ENCODE data around the gene APLF.

The APLF gene

DNA sequence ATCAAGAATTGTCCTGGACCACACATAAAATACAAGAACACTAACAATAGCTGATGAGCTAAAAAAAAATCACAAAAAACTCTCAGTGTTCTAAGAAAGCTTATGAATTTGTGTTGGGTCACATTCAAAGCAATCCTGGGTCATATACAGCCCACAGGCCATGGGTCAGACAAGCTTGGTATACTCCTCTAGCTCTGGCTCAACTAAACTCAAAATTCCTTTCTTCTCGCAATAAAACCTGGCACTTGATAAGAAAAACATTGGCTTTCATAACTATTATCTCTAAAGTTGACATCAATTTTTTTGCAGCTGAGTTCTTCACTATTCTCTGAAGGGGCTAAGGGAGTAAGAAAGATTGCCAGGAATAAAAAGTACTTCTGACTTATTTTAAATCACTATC lies 38.6 kb upstream of the APLF start:
- H3K27ac ChIP-seq (ENCODE audit: low read length): no peak overlapping the region
- WGBS (ENCODE audit: insufficient coverage, insufficient read length): no CpG with 5 or more reads among the region's 1 CpG
- no peaks in the 10 kb centered on the region for H3K36me3 ChIP-seq (ENCODE audit: control insufficient read depth, insufficient read depth, low read length)
- H3K9me3 ChIP-seq (ENCODE audit: control insufficient read depth, insufficient read depth, low read length): no peaks in the 10 kb centered on the region
- H3K4me3 ChIP-seq (ENCODE audit: low read length): no peak overlapping the region
- H3K4me1 ChIP-seq (ENCODE audit: control insufficient read depth, insufficient read depth, low read length): no peaks in the 10 kb centered on the region
- no peak for DNase-seq (ENCODE audit: low read depth, low spot score)
- no peaks in the 10 kb centered on the region for H3K27me3 ChIP-seq (ENCODE audit: control insufficient read depth, insufficient read depth, low read length)

DNA sequence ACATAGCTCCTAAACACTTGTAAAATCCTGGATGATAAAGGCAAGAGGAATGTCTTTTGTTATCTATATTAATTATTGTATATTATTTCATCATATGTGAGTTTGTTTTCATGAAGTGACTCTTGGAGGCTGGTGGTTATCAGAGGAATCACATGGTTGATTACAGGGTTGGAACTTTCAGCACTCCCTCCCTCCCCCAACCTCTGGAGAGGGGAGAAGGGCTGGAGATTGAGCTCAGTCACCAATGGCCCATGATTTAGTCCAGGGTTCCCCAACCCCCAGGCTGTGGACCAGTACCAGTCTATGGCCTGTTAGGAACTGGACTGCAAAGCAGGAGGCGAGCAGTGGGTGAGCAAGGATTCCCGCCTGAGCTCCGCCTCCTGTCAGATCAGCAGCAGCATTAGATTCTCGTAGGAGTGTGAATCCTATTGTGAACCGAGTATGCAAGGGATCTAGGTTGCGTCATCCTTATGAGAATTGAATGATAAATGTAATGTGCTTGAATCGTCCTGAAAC lies 38.0 kb upstream of the APLF start:
- no CpG with 5 or more reads among the region's 7 CpGs for WGBS (ENCODE audit: insufficient coverage, insufficient read length)
- H3K36me3 ChIP-seq (ENCODE audit: control insufficient read depth, insufficient read depth, low read length): no peaks in the 10 kb centered on the region
- no peak overlapping the region for H3K27ac ChIP-seq (ENCODE audit: low read length)
- H3K4me3 ChIP-seq (ENCODE audit: low read length): no peak overlapping the region
- H3K27me3 ChIP-seq (ENCODE audit: control insufficient read depth, insufficient read depth, low read length): no peaks in the 10 kb centered on the region
- H3K9me3 ChIP-seq (ENCODE audit: control insufficient read depth, insufficient read depth, low read length): no peaks in the 10 kb centered on the region
- no peaks in the 10 kb centered on the region for H3K4me1 ChIP-seq (ENCODE audit: control insufficient read depth, insufficient read depth, low read length)
- DNase-seq (ENCODE audit: low read depth, low spot score): no peak

DNA sequence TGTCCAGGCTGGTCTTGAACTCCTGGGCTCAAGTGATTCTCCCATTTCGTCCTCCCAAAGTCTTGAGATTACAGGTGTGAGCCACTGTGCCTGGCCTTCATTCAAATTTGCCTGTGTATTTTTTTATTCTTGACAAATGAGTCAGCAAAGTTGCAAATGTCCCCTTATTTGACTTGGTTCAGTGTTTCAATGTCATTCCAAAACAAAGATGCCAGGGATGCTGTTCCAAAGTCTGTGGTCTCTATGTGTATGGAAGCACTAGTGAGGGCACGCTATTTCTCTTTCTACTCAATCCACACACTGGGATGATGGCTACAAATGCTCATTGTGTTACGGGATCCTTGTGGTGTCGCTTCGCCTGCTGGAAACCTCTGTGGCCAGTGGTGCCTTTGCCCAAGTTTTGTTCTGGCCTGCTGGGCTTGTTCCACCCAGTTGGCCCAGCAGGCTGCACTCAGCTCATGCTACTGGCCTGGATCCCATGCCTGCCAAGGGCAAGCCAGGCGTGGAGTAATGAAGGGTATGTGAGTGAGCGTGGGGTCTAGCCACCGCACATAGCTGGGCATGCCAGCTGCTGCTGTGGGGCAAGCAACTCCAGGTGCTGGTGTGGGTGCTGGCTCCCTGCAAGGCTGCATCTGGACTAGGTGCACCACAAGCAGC lies 35.9 kb upstream of the APLF start:
- no peak overlapping the region for H3K27ac ChIP-seq (ENCODE audit: low read length)
- H3K36me3 ChIP-seq (ENCODE audit: control insufficient read depth, insufficient read depth, low read length): no peaks in the 10 kb centered on the region
- no CpG with 5 or more reads among the region's 8 CpGs for WGBS (ENCODE audit: insufficient coverage, insufficient read length)
- no peaks in the 10 kb centered on the region for H3K4me1 ChIP-seq (ENCODE audit: control insufficient read depth, insufficient read depth, low read length)
- no peak for DNase-seq (ENCODE audit: low read depth, low spot score)
- no peaks in the 10 kb centered on the region for H3K9me3 ChIP-seq (ENCODE audit: control insufficient read depth, insufficient read depth, low read length)
- H3K4me3 ChIP-seq (ENCODE audit: low read length): no peak overlapping the region
- H3K27me3 ChIP-seq (ENCODE audit: control insufficient read depth, insufficient read depth, low read length): no peaks in the 10 kb centered on the region

DNA sequence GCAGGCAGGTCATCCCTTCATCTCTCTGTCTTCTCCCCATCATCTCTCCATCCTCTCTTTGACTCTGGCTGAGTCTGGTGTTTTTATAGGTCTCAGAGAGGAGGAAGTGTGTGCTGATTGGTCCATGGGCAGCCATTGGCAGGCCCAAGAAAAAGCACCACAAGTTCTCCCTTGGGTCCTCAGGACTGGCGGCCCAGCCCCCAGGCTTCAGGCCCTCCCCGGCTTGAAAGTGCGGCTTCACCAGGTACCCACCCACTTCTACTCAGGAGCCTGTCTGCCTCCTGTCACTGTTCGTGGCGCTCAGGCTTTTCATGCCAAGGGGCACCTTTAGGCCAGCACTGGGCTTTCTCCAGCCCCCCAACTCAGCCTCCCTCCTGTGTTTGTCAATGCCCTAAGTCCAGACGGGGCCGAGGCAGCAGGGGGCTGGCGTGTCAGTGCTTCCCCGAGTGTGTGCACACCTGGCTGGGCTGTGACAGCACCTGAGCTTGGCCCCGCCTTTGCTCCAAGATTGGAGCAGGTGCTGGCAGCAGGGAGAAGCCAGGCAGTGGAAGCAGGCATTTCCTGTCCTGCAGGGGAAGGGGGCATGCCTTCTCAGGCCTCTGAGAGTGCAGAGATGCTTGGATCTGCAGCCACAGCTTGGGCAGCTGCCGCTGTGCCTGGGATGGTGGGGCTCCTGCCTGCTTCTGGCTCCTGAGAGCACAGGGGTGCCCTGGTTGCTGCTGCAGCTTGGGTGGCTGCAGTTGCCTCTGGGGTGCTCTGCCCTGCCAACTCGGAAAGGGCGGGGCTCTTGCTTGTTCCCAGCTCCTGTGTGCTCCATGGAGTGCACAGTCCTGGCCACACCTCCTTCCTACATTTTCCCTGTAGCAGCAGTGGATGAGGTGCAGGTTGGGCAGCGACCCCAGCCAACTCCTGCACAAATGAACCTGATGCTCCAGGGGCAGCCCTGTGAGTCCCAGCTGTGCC lies 34.4 kb upstream of the APLF start:
- Histone ChIP-seq H3K9me3 (ENCODE audit: control insufficient read depth, insufficient read depth, low read length) (no peaks in the 10 kb centered on the region), H3K27me3 (ENCODE audit: control insufficient read depth, insufficient read depth, low read length) (no peaks in the 10 kb centered on the region), H3K27ac (ENCODE audit: low read length) (no peak overlapping the region), H3K4me1 (ENCODE audit: control insufficient read depth, insufficient read depth, low read length) (no peaks in the 10 kb centered on the region), H3K4me3 (ENCODE audit: low read length) (no peak overlapping the region), H3K36me3 (ENCODE audit: control insufficient read depth, insufficient read depth, low read length) (no peaks in the 10 kb centered on the region)
- no CpG with 5 or more reads among the region's 14 CpGs for WGBS (ENCODE audit: insufficient coverage, insufficient read length)
- no peak for DNase-seq (ENCODE audit: low read depth, low spot score)

DNA sequence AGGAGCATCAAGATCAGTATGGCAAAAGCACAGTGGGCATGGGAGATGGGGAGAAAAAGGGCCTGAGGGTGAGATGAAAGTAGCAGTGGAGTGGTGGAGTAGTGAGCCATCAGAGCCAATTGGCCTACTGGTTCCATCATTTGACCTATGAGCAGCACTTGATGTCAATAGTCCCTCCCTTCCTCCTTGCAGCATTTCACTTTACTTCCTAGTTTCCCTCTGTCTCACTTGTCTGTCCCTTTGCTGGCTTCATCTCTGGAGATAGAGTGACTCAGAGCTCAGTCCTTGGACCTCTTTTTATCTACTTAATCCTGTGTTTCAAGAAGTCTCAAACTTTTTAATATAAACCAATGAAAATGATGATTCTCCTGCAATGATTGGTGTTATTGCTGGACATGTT lies 32.4 kb upstream of the APLF start:
- no peaks in the 10 kb centered on the region for H3K4me1 ChIP-seq (ENCODE audit: control insufficient read depth, insufficient read depth, low read length)
- H3K27me3 ChIP-seq (ENCODE audit: control insufficient read depth, insufficient read depth, low read length): no peaks in the 10 kb centered on the region
- no peaks in the 10 kb centered on the region for H3K36me3 ChIP-seq (ENCODE audit: control insufficient read depth, insufficient read depth, low read length)
- H3K4me3 ChIP-seq (ENCODE audit: low read length): no peak overlapping the region
- H3K9me3 ChIP-seq (ENCODE audit: control insufficient read depth, insufficient read depth, low read length): no peaks in the 10 kb centered on the region
- no peak for DNase-seq (ENCODE audit: low read depth, low spot score)
- H3K27ac ChIP-seq (ENCODE audit: low read length): no peak overlapping the region

DNA sequence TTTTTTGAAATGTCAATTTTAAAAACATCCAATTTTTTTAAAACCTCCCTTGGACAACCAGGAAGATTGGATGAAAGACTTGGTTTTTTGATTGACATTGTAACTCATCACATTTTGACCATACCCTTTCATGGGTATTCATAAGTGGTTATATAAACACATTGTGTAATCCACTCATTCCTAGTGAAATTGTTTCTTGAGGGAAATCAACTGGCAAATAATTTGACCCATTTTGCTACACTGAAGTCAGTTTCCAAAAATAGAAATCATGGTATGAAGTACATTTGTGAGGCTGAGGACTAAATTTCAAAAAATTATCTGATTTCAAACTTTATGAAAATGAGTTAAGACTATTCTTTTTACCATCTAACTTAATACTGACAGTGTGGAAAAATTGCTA lies 31.8 kb upstream of the APLF start:
- H3K27me3 ChIP-seq (ENCODE audit: control insufficient read depth, insufficient read depth, low read length): no peaks in the 10 kb centered on the region
- H3K4me1 ChIP-seq (ENCODE audit: control insufficient read depth, insufficient read depth, low read length): no peaks in the 10 kb centered on the region
- no peak overlapping the region for H3K4me3 ChIP-seq (ENCODE audit: low read length)
- H3K27ac ChIP-seq (ENCODE audit: low read length): no peak overlapping the region
- no peak for DNase-seq (ENCODE audit: low read depth, low spot score)
- no peaks in the 10 kb centered on the region for H3K36me3 ChIP-seq (ENCODE audit: control insufficient read depth, insufficient read depth, low read length)
- no peaks in the 10 kb centered on the region for H3K9me3 ChIP-seq (ENCODE audit: control insufficient read depth, insufficient read depth, low read length)

DNA sequence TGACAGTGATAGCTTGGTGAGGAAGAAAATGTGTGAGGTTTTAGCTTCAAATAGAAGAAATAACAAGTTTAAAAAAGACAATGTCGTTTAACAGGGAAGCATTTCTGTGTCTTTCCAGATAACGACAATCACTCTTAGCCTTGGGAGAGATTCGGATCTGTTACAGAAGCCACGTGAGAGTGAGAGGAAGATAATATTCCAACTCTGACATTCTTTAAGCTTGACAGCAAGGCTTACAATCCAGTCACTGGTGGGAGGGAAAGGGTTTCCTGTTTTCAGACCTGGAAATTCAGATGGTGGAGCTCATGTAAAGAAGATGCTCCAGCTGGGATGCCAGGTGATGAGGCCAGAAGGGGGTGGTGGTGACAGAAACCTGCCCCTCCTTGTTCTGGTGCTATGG lies 31.1 kb upstream of the APLF start:
- Histone ChIP-seq H3K27ac (ENCODE audit: low read length) (no peak overlapping the region), H3K4me3 (ENCODE audit: low read length) (no peak overlapping the region), H3K27me3 (ENCODE audit: control insufficient read depth, insufficient read depth, low read length) (no peaks in the 10 kb centered on the region), H3K4me1 (ENCODE audit: control insufficient read depth, insufficient read depth, low read length) (no peaks in the 10 kb centered on the region), H3K36me3 (ENCODE audit: control insufficient read depth, insufficient read depth, low read length) (no peaks in the 10 kb centered on the region), H3K9me3 (ENCODE audit: control insufficient read depth, insufficient read depth, low read length) (no peaks in the 10 kb centered on the region)
- WGBS (ENCODE audit: insufficient coverage, insufficient read length): no CpG with 5 or more reads among the region's 4 CpGs
- DNase-seq (ENCODE audit: low read depth, low spot score): no peak

DNA sequence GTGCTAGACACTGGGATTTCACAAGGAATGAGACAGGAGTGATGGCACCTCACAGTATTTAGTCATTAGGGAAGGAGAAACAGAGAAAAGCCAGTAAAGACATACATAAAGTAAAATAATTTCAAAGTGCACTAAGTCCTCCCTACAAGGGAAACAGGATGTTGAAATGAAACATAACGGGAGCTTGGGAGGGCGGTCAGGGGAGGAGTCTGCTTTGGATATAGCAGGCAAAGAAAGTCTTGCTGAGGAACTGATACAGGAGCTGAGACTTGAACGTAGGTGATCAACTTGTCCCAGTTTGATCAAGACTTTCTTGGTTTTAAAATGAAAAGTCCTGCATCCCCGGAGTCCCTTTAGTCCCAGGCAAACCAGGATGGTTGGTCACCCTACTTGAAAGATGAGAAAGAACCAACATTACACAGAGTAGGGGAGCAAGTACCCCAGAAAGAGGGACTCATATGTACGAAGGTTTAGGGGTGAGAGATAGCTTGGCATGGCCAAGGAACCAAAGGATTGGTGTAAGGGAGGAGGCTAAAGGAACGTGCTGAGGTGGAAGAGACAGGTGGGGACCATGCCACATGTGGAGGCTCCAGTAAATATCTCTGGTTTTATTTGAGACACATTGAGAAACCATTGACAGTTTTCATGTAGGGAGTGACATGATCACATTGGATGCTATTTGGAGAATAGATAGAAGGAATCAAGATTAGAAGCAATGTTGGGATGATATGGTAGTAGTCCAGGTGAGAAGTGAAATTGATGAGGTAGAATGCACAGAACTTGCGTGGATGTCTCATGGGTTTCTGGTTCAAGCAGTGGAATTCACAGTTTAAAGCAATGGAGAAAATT lies 28.7 kb upstream of the APLF start:
- Histone ChIP-seq H3K36me3 (ENCODE audit: control insufficient read depth, insufficient read depth, low read length) (no peaks in the 10 kb centered on the region), H3K4me3 (ENCODE audit: low read length) (no peak overlapping the region), H3K9me3 (ENCODE audit: control insufficient read depth, insufficient read depth, low read length) (no peaks in the 10 kb centered on the region), H3K27me3 (ENCODE audit: control insufficient read depth, insufficient read depth, low read length) (no peaks in the 10 kb centered on the region), H3K27ac (ENCODE audit: low read length) (no peak overlapping the region), H3K4me1 (ENCODE audit: control insufficient read depth, insufficient read depth, low read length) (no peaks in the 10 kb centered on the region)
- no peak for DNase-seq (ENCODE audit: low read depth, low spot score)
- WGBS (ENCODE audit: insufficient coverage, insufficient read length): no CpG with 5 or more reads among the region's 7 CpGs

DNA sequence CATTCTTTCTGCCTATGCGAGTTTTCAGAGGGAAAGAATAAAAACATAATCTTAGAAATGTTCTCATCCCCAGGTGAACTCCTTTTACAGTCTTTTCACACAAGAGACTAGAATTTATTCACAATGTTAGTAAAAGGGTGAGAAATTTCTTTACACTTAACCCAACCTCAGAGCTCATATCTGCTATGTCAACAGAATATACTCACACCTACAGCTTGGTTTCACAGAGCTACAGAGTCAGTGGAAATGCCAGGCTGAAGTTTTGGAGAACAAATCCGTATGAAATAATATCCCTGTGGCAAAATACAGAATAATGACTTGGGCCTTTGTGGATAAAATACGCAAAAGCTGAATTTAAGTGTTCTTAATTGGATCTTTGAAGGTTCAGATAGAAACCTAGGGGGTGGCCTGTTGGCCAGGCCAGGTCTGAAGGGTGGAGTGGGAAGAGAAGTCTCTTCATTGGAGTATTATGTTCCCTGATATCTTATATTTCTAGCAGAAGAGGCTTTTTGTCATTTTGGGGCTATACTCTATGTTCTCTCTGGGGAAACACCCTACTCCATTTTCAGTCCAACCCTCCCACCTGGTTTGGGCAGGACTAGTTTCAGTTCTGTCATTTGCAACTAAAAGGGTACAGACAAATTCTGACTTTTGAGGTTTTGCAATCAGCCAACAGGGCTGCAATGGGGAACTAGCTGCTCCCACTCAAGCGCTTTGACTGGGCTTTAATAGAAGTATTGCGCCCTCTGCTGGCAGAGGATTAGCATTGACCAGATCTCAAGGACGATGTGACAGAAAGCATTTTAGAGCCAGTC lies 26.0 kb upstream of the APLF start:
- H3K27me3 ChIP-seq (ENCODE audit: control insufficient read depth, insufficient read depth, low read length): no peaks in the 10 kb centered on the region
- H3K9me3 ChIP-seq (ENCODE audit: control insufficient read depth, insufficient read depth, low read length): no peaks in the 10 kb centered on the region
- no peaks in the 10 kb centered on the region for H3K4me1 ChIP-seq (ENCODE audit: control insufficient read depth, insufficient read depth, low read length)
- WGBS (ENCODE audit: insufficient coverage, insufficient read length): no CpG with 5 or more reads among the region's 6 CpGs
- no peaks in the 10 kb centered on the region for H3K36me3 ChIP-seq (ENCODE audit: control insufficient read depth, insufficient read depth, low read length)
- no peak overlapping the region for H3K4me3 ChIP-seq (ENCODE audit: low read length)
- DNase-seq (ENCODE audit: low read depth, low spot score): peak; percentile 55
- no peak overlapping the region for H3K27ac ChIP-seq (ENCODE audit: low read length)

DNA sequence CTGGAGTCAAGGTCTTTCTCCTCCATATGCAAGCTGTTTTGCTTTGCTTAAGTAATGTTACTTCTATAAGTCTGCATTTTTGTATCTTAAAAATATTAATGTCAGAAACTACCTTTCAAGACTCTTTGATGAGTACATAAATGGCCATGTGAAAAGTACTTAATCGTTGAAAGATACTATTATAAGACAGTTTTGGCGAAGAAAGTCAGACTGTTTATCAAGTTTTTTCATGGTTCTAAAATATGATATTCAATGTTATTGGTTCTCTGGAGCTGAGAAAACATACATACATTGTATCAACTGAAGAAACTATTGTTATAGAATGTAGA lies 25.4 kb upstream of the APLF start:
- Histone ChIP-seq H3K27ac (ENCODE audit: low read length) (no peak overlapping the region), H3K4me1 (ENCODE audit: control insufficient read depth, insufficient read depth, low read length) (no peaks in the 10 kb centered on the region)

More for the DNA sequence above, 25.4 kb upstream of the APLF start:
- H3K9me3 ChIP-seq (ENCODE audit: control insufficient read depth, insufficient read depth, low read length): no peaks in the 10 kb centered on the region
- H3K4me3 ChIP-seq (ENCODE audit: low read length): no peak overlapping the region
- no peaks in the 10 kb centered on the region for H3K27me3 ChIP-seq (ENCODE audit: control insufficient read depth, insufficient read depth, low read length)
- no peaks in the 10 kb centered on the region for H3K36me3 ChIP-seq (ENCODE audit: control insufficient read depth, insufficient read depth, low read length)
- WGBS (ENCODE audit: insufficient coverage, insufficient read length): no CpG with 5 or more reads among the region's 2 CpGs
- DNase-seq (ENCODE audit: low read depth, low spot score): no peak

All from iPS DF 6.9 (cell line).